Fibroblast of villous mesenchyme (primary cell): ENCODE measurements around the gene ZNF385B. TPM values are rescaled to one million over a fixed set of nuclear protein-coding genes. Genes with fewer than 3 reads are reported as not detected.

ENCODE experiments used
- DNase-seq: peaks from one replicate; pipeline ENCODE4 v3.0.0-alpha.2; 2010; ENCODE audit warnings: low read depth
- H3K4me3 ChIP-seq: 2 replicates; pipeline ENCODE4 v1.5.1; 2011; ENCODE audit warnings: low read depth, mild to moderate bottlenecking, low read length
- total RNA-seq: library from RNA; depleted of rRNA; stranded (reverse); fragments of >200 nt; gene quantifications from 2 replicates; pipeline ENCODE4 v1.2.3, GENCODE V29; 2012
- TF ChIP-seq, protein P1 (sequence below): IDR thresholded peaks from 2 replicates; pipeline ENCODE4 v1.5.1; 2012; ENCODE audit warnings: low read depth, mild to moderate bottlenecking, low read length; ENCODE audit not compliant: insufficient read depth

Gene ZNF385B
- total RNA-seq, 1 donor: not detected

DNA sequence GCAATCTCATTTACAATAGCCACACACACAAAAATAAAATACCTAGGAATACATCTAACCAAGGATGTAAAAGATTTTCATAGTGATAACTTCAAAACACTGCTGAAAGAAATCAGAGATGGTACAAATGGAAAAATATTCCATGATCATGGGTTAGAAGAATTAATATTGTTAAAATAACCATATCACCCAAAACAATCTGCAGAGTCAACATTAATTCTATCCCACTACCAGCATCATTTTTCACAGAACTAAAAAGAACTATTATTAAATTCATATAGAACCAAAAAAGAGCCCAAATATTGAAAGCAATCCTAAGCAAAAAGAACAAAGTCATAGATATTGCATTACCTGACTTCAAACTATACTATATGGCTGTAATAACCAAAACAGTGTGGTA is 50.4 kb downstream of the ZNF385B start:
- TF ChIP-seq, protein P1, sequence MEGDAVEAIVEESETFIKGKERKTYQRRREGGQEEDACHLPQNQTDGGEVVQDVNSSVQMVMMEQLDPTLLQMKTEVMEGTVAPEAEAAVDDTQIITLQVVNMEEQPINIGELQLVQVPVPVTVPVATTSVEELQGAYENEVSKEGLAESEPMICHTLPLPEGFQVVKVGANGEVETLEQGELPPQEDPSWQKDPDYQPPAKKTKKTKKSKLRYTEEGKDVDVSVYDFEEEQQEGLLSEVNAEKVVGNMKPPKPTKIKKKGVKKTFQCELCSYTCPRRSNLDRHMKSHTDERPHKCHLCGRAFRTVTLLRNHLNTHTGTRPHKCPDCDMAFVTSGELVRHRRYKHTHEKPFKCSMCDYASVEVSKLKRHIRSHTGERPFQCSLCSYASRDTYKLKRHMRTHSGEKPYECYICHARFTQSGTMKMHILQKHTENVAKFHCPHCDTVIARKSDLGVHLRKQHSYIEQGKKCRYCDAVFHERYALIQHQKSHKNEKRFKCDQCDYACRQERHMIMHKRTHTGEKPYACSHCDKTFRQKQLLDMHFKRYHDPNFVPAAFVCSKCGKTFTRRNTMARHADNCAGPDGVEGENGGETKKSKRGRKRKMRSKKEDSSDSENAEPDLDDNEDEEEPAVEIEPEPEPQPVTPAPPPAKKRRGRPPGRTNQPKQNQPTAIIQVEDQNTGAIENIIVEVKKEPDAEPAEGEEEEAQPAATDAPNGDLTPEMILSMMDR: no peak
- no peak for DNase-seq

GRCh38 chr2:179809606-179810005 is 51.8 kb downstream of the ZNF385B start:
- DNase-seq: no peak
- TF ChIP-seq, protein P1: no peak
- no peak overlapping the region for H3K4me3 ChIP-seq

More for the DNA sequence above, 50.4 kb downstream of the ZNF385B start:
- no peak overlapping the region for H3K4me3 ChIP-seq

DNA sequence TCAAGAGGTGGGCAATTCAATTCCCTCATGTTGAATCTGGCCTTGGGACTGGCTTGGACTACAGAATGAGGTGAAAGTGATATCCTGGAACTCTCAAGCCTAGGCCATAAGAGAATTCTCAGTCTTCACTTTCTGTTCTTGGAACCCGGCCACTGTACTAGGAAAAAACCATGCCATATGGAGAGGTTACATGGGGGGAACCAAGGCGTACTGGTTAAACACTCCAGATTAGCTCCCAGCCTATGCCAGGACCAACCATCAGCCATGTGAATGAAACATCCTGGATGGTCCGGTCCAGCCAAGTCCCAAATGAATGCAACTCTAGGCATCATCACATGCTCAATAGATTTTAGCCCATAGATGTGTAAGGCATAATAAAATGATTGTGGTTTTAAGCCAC is 56.4 kb downstream of the ZNF385B start:
- no peak for DNase-seq
- no peak overlapping the region for H3K4me3 ChIP-seq
- TF ChIP-seq, protein P1: no peak

GRCh38 chr2:179804206-179804605 is 57.2 kb downstream of the ZNF385B start:
- no peak overlapping the region for H3K4me3 ChIP-seq
- TF ChIP-seq, protein P1: no peak
- no peak for DNase-seq

DNA sequence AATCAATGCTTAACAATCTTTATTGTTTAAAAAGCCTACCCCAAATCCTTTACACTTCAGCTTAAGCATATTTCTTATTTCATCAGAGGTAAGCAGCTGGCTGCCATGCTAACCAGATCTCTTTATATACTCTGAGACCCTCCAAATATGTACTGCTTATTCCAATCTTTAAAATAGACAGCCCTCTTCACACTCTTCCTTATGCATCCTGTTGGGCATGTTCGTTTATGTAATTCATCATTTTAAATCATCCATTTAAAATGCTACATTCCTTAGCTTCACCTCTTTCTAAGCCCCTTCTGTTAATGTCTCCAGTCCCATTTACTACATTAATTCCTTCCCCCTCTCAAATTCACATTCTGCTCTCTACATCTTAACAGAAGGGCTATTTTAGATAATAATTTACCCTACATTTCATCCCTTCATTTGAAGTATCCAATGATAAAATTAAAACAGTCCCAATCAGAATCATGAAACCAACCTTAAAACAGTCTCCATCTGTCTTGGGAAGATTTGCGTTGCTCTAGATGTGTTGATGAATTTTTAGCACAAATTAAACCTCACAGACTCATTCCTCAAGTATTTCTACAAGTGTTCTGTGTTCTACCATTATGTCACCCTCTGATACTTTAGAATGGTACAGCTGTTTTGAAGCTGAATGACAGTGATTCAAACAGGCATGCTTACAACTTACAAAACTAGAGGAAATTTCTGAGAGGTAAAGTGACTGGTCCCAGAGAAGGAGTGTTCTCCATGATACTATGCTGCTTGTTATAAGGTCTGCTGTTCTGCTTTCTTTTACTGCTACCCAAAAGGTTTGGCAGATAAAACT is 59.1 kb downstream of the ZNF385B start:
- DNase-seq: no peak
- no peak overlapping the region for H3K4me3 ChIP-seq
- TF ChIP-seq, protein P1: no peak

DNA sequence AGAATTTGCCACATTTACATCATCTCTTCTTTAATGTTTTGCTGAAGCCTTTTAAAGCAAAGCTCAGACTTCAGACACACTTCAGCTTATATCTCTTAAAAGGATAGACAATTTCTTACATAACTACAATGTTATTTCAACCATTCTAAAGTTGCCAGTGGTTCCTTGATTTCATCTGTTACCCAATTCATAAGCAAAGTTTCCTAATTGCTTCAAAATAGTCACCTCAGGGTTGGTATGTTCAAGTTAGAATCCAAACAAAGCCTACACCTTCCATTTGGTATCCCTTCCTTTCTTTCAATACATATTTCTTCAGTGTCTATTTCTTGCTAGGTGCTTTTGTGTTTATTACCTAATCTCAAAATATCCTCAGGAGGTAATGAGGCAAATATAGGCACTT is 60.6 kb downstream of the ZNF385B start:
- TF ChIP-seq, protein P1: no peak
- H3K4me3 ChIP-seq: no peak overlapping the region
- no peak for DNase-seq
